AG08395 (cell line): Measurements from ENCODE around the gene ACSS3.
"Not testable (repeated sequence)": the region's sequence is repeated elsewhere in the genome, so short reads cannot be mapped to it uniquely, and the experiment has no call there.

ENCODE experiments used
- DNase-seq: peaks from one replicate; pipeline ENCODE4 v3.0.0; 2012; ENCODE audit warnings: mixed read lengths, low spot score

ACSS3 gene

DNA sequence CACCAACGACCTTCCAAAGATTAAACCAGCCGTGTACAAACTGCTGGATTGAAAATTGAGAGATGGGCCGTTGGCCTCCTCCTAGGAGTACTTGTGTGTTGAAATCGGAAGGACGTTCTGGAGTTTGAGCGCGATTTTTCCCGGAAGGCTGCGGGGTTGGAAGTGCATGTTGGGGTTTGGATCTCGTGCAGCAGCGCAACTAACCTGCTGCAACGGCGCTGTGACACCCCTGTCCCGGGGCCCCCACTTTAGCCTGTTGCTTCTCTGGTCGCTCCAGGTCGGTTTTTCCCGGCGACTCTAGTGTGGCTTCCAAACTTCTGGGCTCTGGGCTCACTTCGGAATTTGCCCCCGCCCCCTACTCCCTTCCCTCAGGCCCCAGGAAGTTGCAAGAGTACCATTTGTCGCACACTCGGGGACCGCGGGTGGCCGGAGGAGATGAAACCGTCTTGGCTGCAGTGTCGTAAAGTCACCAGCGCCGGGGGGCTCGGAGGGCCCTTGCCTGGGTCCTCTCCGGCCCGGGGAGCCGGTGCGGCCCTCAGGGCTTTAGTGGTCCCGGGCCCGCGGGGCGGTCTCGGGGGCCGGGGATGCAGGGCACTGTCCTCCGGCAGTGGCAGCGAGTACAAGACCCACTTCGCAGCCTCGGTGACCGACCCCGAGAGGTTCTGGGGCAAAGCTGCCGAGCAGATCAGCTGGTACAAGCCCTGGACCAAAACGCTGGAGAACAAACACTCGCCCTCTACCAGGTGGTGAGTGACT, at the start of gene ACSS3:
Gene ACSS3 (plus strand): TSS at position 394 of the 756 bp plus-strand sequence. CDS start 42 bp downstream, at position 436.
- peak; percentile 33 for DNase-seq

DNA sequence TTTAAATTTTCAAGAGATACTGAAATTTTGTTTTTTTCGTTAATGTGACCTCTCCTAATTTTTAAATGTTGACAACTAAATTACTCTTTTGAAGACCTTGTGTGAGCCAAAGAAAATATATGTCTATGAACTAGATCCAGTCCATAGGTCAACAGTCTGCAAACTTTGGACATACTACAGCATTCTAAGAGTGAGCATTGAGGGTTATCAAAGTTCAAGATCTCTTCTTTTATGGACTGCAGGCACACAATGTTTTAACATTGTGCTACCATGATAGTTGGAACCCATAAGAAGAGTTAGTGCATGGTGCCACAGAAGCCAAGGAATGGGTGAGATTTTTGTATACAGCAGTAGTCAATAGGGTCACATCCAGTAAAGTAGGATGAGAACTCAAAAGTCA, 43.0 kb upstream of the ACSS3 start:
- no peak for DNase-seq

DNA sequence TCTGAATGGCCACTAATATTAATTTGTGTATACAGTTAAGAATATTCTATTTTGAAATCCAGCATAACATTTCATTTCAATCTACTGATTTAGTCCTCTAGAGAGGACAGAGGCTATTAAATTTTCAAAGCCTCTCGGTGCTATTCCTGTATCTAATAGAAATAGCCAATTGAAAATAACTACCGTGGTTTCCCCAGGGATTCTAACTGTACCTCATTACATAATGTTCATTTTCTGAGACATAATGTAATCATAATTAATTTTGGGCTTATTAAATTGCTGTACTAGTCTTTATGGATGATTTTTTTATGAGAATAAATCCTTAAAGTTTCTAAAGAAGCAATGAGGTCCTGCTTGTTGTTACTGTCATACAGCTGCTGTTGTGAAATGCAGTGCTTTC, 38.6 kb upstream of the ACSS3 start:
- no peak for DNase-seq

DNA sequence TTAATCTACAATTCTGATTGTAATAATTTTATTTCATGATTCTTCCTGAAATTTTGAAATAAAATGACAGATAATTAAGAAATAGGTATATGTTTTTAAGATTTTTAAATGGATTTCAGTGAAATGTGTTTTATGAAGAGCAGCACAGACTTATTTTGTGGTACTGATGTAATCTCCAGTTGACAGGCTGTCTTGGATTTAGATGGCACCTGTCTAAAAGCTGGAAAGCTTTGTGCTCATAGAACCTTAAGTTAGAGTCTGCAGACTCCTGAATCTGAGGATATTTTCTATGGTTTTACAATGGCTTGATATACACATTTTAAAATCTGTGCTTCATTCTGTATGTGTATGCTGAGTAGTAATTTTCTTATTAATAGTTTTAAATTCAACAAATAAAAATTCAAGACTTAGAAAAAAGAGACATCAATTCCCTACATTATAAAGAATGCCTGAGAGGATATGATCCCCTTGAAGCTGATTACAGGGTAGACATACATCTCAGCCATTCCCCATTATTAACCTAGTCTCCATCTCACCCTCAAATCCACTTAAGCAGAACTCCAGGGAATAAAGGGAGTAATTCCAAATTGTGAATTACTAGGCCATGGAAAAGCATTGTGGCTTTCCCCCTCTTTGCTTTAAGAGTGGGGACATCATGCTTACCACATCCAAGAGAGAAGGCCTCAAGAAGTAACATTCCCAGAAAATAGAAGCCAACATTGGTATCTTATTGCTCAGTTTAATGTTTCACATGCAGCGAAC, 33.7 kb upstream of the ACSS3 start:
- no peak for DNase-seq

DNA sequence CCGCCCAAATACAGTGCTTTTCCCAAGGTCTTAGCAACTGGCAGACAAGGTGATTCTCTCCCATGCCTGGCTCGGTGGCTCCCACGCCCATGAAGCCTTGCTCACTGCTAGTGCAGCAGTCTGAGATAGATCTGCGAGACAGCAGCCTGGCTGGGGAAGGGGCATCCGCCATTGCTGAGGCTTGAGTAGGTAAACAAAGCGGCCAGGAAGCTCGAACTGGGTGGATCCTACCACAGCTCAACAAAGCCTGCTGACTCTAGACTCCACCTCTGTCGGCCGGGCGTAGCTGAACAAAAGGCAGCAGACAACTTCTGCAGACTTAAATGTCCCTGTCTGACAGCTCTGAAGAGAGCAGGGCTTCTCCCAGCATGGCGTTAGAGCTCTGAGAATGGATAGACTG, 12.9 kb upstream of the ACSS3 start:
- DNase-seq = not testable (repeated sequence)

DNA sequence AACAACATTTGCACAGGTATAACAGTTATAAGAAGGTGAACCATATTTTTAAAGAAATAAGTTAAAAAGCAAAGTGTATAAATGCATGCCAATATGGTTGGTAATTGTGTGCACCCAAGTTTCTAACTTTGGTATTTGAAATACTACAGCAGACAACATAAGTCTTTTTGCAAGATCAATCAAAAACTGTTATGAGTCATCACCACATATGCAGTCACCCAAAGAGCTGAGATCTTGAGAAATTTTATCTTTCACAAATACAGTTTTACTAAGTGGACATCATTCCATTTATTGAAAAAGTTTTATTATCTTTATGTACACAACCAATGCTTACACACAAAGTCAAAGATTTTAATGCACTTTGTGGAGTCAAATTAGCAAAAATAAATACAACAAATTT, 7.0 kb upstream of the ACSS3 start:
- DNase-seq = no peak

- DNase-seq = no peak
Measured at GRCh38 chr12:81075539-81075938, 2.3 kb upstream of the ACSS3 start.

- peak; percentile 23 for DNase-seq
Measured at GRCh38 chr12:81077329-81077685, 572 bp upstream of the ACSS3 start.

- DNase-seq = peak; percentile 41
Measured at GRCh38 chr12:81078469-81079196, 754 bp downstream of the ACSS3 start.

GRCh38 chr12:81079280-81080076, 1.6 kb downstream of the ACSS3 start:
- no peak for DNase-seq

- no peak for DNase-seq
Measured at GRCh38 chr12:81080431-81080983, 2.6 kb downstream of the ACSS3 start.

- DNase-seq = no peak
Measured at GRCh38 chr12:81081726-81082125, 3.8 kb downstream of the ACSS3 start.

- DNase-seq = no peak
Measured at GRCh38 chr12:81083018-81083417, 5.1 kb downstream of the ACSS3 start.

DNA sequence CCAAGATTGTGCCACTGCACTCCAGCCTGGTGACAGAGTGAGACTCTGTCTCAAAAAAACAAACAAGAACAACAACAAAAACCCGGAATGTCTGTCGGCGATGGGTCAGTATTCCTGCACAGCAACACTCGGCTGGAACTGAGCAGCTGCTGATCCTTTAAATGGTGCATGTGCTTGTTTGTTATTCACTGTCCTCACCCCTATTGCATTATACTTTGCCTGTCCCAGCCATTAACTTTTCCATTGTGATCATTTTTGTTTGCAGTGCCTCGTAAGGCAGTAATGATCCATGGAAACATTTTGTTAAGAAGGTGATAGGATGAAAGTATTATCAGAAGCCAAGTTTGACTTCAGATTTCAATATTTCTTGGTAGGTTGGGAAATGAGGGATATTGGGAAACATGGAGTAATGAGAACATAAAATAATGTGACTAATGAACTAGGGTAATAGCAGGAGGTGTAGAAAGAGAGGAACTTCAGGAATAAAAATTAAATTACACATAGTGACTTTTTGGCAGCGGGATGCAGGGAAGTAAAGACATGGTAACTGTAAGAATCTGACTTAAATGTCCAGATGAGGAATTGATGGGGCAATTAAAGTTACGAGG, 6.1 kb downstream of the ACSS3 start:
- DNase-seq = no peak

DNA sequence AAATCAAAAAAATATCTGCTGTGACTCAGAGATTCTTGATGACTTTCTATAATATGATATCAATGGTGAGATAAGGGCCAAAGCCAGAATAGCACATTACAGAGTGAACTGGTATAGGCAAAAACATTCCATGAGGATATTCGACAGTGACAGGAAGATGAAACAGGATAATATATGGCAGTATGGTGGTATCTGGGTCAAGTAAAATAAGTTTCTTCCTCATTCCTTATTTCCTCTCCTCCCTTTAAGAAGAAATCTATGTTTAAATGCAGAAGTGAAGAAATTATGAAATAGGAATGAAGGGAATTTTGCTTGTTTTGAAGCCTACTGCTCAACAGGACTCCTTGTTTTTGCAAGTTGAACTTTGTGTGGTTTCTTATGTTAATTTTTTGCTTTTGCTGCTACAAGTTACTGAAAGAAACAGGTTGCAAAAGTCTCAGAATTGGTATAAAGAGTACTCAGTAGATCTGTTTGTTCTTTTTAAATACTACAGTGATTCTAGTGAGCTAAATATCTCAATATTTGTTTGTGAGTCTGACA, 7.0 kb downstream of the ACSS3 start:
- DNase-seq = no peak

GRCh38 chr12:81085832-81086231, 8.0 kb downstream of the ACSS3 start:
- DNase-seq = no peak

DNA sequence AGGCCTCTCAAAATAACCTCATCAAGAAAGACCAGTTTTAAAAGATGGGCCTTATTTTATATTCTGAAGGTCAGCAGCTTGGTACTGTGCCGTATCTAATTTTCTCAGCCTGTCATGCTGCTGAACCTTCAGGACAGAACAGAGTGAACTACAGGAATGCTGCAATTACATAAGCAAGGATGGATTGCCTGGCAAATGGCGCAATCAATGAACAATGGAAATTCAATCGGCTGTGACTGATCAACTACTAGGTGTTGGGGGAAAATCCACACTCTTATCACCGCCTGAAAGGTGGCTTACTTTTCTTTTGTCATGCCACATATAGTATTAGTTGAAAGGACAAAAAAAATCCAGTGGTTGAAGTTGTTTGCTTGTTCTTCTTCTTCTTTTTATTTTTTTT, 8.5 kb downstream of the ACSS3 start:
- no peak for DNase-seq

- DNase-seq = no peak
Measured at GRCh38 chr12:81088221-81088620, 10.3 kb downstream of the ACSS3 start.

- DNase-seq = no peak
Measured at GRCh38 chr12:81089412-81089811, 11.5 kb downstream of the ACSS3 start.

DNA sequence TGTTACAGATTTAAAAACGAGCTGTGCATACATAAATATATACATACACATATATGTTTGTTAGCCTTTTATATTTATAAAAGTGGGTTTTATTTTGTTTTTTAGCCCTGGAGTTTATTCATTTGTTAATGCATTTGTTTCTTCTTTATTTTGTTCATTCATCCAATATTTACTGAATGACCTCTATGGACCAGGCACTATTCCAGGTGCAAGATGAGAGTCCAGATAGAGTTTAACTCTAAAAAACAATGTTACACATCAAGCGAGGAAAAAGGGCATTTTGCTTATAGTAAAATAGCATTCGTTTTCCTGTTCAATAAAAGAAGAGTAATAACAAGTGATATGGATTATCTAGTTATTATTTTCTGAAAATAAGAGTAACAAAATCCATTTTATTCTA, 14.2 kb downstream of the ACSS3 start:
- DNase-seq = no peak
